ENCODE measurements around the gene WDR74. TPM values are rescaled to one million over a fixed set of nuclear protein-coding genes. Genes with fewer than 3 reads are reported as not detected.

Gene WDR74
- total and polyA plus RNA-seq, 2 of the 13 experiments (the other 11 are each of a cell fraction or from before 2014, with no cell fraction given), result 77.0 to 83.3 TPM

GRCh38 chr11:62805076-62805892, 34.1 kb downstream of the WDR74 start, which contains the start of gene NXF1 (continued):
- peak; percentile 78; the same call in 1 of the 2 replicates for TF ChIP-seq HMGXB3 (CRISPR knock-in tag; IDR thresholded peaks at IDR 0.05; ENCODE audit: borderline replicate concordance)
- TF ChIP-seq ZNF260 (CRISPR knock-in tag; IDR thresholded peaks at IDR 0.05; ENCODE audit: borderline replicate concordance, low read depth), result no peak
- 0 out of 2 replicates have a peak, but pooled peaks have one; percentile 13 for TF ChIP-seq ATF3 (CRISPR knock-in tag; IDR thresholded peaks at IDR 0.05)
- peak; percentile 91 for TF ChIP-seq HNRNPLL (IDR thresholded peaks at IDR 0.05; ENCODE audit: low read depth, low read length, poor library complexity, severe bottlenecking)
- TF ChIP-seq ZNF512B (CRISPR knock-in tag; IDR thresholded peaks at IDR 0.05; ENCODE audit: borderline replicate concordance), result no peak
- TF ChIP-seq ZNF776 (CRISPR knock-in tag; IDR thresholded peaks at IDR 0.05), result peak; percentile 60; the same call in 1 of the 2 replicates
- TF ChIP-seq ZNF326 (CRISPR knock-in tag; IDR thresholded peaks at IDR 0.05; ENCODE audit: borderline replicate concordance), result peak; percentile 98
- TF ChIP-seq ISX (CRISPR knock-in tag; conservative IDR thresholded peaks at IDR 0.05), result no peak
- TF ChIP-seq PATZ1 (CRISPR knock-in tag; IDR thresholded peaks at IDR 0.05), result peak; percentile 76
- TF ChIP-seq ZNF574 (CRISPR knock-in tag; IDR thresholded peaks at IDR 0.05), result peak; percentile 91
- peak; percentile 75; the same call in 1 of the 2 replicates for TF ChIP-seq ARNT2 (CRISPR knock-in tag; IDR thresholded peaks at IDR 0.05; ENCODE audit: low read depth)
- no peak; the same call in 1 of the 2 replicates for TF ChIP-seq SMAD9 (CRISPR knock-in tag; IDR thresholded peaks at IDR 0.05)
- TF ChIP-seq ZNF549 (CRISPR knock-in tag; IDR thresholded peaks at IDR 0.05), result 0 out of 2 replicates have a peak, but pooled peaks have one; percentile 26
- no peak for TF ChIP-seq CENPBD1 (CRISPR knock-in tag; IDR thresholded peaks at IDR 0.05; ENCODE audit: borderline replicate concordance, low read depth)

Data from HepG2 (cell line).